AG09309 (cell line): ENCODE data around the gene KATNAL1.

Experiments
- DNase-seq: peaks from one replicate; pipeline ENCODE4 v3.0.0-alpha.2; 2010; ENCODE audit warnings: low read depth
- H3K4me3 ChIP-seq: 2 replicates; pipeline ENCODE4 v1.5.1; 2011; ENCODE audit warnings: mild to moderate bottlenecking, low read depth, low read length, moderate library complexity; ENCODE audit not compliant: control insufficient read depth
- CTCF ChIP-seq: IDR thresholded peaks from 2 replicates; pipeline ENCODE4 v1.5.1; 2011; ENCODE audit warnings: mild to moderate bottlenecking, low read depth, low read length, inconsistent platforms; ENCODE audit not compliant: insufficient read depth, control insufficient read depth; ENCODE audit errors: missing control alignments

KATNAL1 gene

GRCh38 chr13:30307194-30307970 lies at the start of gene KATNAL1:
KATNAL1 (minus strand) TSS chr13:30307551; CDS start chr13:30283777, 23,774 bp downstream.
- TF ChIP-seq CTCF = no peak
- DNase-seq = no peak
- peak within 1 kb of the TSS; percentile 83 for H3K4me3 ChIP-seq

DNA sequence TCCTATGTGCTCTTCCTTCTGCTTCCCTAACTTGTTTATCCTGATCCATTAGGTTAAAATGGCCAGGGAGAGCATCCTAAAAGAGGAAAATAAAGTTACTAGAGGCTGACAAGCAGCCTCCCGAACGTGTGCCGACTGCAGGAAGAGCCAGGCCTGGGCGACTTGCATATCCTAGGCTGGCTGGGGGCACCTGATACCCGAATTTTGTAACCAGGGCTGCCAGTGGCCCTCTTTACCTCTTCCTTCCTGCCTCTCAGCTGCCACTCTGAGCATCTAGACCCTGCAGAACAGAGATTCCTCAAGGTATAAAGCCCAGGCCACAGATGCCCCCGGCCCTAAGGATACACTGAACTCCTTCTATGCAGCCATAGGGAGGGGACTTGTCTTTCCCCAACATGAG lies 48.5 kb upstream of the KATNAL1 start:
- no peak overlapping the region for H3K4me3 ChIP-seq
- no peak for DNase-seq
- TF ChIP-seq CTCF = no peak

GRCh38 chr13:30355384-30355699 lies 48.0 kb upstream of the KATNAL1 start:
- H3K4me3 ChIP-seq = no peak overlapping the region
- DNase-seq = no peak
- no peak for TF ChIP-seq CTCF

GRCh38 chr13:30354493-30355383 lies 47.4 kb upstream of the KATNAL1 start:
- TF ChIP-seq CTCF = no peak
- no peak for DNase-seq
- H3K4me3 ChIP-seq = no peak overlapping the region

DNA sequence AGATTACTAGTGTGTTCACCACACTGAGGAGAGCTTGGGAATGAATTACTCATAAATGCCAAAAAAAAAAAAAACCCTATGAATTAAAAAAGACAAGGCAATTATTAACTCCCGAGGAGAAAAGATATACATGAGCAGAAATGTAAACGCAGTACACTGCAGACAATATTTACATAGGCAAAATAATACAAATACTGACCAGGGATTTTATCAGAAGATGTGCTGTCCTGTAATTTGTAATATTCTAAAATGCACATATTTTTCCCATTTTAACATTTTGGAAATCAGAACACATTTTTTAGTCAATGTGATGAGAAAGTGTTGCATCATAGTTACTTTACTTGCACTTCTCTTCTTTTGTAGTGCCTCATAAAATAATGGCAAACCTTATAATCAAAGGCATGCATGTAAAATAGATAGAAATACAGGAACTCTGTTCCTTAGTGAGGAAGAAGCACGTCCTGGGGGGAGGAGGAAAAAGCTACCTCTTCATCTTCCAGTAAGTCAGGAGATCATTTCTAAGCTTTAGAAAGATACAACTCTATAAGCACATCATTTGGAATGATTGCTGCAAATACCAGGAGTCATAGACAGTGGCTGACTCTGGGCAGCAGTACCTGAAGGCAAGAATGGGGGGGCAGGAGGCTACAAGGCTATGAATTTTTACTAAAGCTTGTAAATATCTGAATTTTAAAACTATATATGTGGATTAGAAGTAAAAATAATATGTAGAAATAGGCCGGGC lies 46.3 kb upstream of the KATNAL1 start:
- TF ChIP-seq CTCF = no peak
- DNase-seq = no peak
- H3K4me3 ChIP-seq = no peak overlapping the region

DNA sequence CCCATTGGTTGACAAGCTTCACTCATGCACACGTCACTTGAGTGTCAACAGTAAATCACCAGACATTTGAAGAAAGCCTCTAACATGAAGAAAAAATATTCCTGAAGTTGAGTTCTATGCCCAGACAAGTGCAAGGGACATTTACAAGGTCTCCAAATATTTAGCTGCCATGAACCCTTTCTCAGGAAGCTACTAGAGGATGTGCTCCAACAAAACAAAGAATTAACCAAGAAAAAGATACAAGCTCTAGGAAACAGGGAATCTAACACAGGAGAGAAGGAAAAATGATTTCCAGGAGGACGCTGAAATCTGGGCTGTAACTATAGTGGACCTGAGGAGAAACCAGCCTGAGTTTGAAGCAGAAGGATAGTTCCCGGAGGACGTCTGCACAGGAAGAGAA lies 45.7 kb upstream of the KATNAL1 start:
- TF ChIP-seq CTCF = no peak
- DNase-seq = no peak
- no peak overlapping the region for H3K4me3 ChIP-seq
